HUDEP-2 (cell line): Measurements from ENCODE around the gene ASIC1.

Experiments
- DNase-seq, 76 experiments: peaks; one replicate each; lab custom pipeline; 2025; ENCODE audit not compliant: unreplicated experiment in 76 of 76; lab: John Stamatoyannopoulos, UW

The ASIC1 gene

DNA sequence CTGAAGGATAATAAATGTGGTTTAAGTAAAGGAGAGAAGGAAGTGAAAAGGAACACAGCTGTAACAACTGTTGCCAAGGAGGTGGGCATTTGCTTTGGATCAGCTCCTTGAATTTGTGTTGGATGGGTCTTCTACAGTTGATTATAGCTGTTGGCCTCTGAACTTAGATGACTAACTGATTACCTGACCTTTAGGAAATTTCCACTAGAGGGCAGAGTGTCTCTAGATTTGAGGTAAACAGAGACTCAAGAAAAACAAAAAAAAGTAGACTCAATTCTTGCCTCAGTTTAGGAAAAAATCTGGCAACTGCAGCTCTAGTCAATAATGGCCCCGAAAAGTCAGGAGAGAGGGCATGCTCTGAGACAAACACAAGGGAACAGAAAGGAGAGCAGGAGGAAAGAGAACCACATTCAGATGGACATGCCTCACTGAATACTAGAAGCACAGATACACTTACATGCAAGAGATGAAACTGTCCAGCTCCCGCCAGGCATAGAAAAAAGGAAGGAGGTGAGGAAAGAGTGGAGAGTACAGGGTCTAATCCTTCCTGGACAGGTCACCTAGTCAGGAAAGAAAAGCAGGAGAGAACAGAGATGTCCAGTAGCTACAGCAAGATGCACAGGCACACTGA is 75.2 kb downstream of the ASIC1 start:
- DNase-seq, result no peak
